A172 (cell line): ENCODE data around the gene NEMP1. TPM values are rescaled to one million over a fixed set of nuclear protein-coding genes. Genes with fewer than 3 reads are reported as not detected.
"Not testable (repeated sequence)": the region's sequence is repeated elsewhere in the genome, so short reads cannot be mapped to it uniquely, and the experiment has no call there.

Experiments used
- DNase-seq: peaks from one replicate; pipeline ENCODE4 v3.0.0-alpha.2; 2015; ENCODE audit warnings: low spot score
- total RNA-seq: library from RNA; depleted of rRNA; stranded (reverse); fragments of >200 nt; shearing (Covaris generic); gene quantifications from 2 replicates; pipeline ENCODE4 v1.2.3, GENCODE V29; 2014

Gene NEMP1
- total RNA-seq, 1 experiment from 2014 or later: 26.3 TPM

- DNase-seq: no peak
Observed at GRCh38 chr12:57091638-57092528, 13.3 kb upstream of the NEMP1 start.

GRCh38 chr12:57090924-57091637 lies 12.5 kb upstream of the NEMP1 start:
- DNase-seq: no peak

- DNase-seq: no peak
Observed at GRCh38 chr12:57090490-57090889, 11.9 kb upstream of the NEMP1 start.

GRCh38 chr12:57089271-57090245 lies 11.0 kb upstream of the NEMP1 start:
- peak; percentile 38 for DNase-seq

- peak; percentile 78 for DNase-seq
Observed at GRCh38 chr12:57088354-57089270, 10.0 kb upstream of the NEMP1 start, which contains the start of gene NAB2. Gene NAB2 (plus strand): TSS chr12:57089114. CDS start chr12:57089272, 158 bp downstream.

GRCh38 chr12:57087691-57088353 lies 9.2 kb upstream of the NEMP1 start:
- DNase-seq: peak; percentile 86

GRCh38 chr12:57087010-57087690 lies 8.6 kb upstream of the NEMP1 start:
- DNase-seq: peak; percentile 64

GRCh38 chr12:57086493-57087009 lies 8.0 kb upstream of the NEMP1 start:
- peak; percentile 57 for DNase-seq

- DNase-seq: peak; percentile 35
Observed at GRCh38 chr12:57085999-57086492, 7.5 kb upstream of the NEMP1 start.

GRCh38 chr12:57080855-57081254 lies 2.3 kb upstream of the NEMP1 start:
- DNase-seq: no peak

GRCh38 chr12:57079821-57080220 lies 1.2 kb upstream of the NEMP1 start:
- no peak for DNase-seq

GRCh38 chr12:57073566-57074450 lies 4.8 kb downstream of the NEMP1 start:
- not testable (repeated sequence) for DNase-seq

GRCh38 chr12:57072661-57073060 lies 5.9 kb downstream of the NEMP1 start:
- DNase-seq: no peak

GRCh38 chr12:57069523-57069922 lies 9.1 kb downstream of the NEMP1 start:
- peak; percentile 65 for DNase-seq

GRCh38 chr12:57066245-57066644 lies 12.3 kb downstream of the NEMP1 start:
- DNase-seq: no peak

GRCh38 chr12:57063991-57064685 lies 14.5 kb downstream of the NEMP1 start:
- peak; percentile 31 for DNase-seq

GRCh38 chr12:57058454-57058853 lies 20.1 kb downstream of the NEMP1 start:
- no peak for DNase-seq
